ENCODE measurements around the gene UTY. TPM values are rescaled to one million over a fixed set of nuclear protein-coding genes. Genes with fewer than 3 reads are reported as not detected.
"Not testable (repeated sequence)": the region's sequence is repeated elsewhere in the genome, so short reads cannot be mapped to it uniquely, and the experiment has no call there.

Gene UTY
- total RNA-seq, 1 donor from 2014 or later: 0.17 TPM

GRCh38 chrY:13296176-13296890, 183.5 kb downstream of the UTY start:
- no peak for DNase-seq

GRCh38 chrY:13295026-13295425, 184.8 kb downstream of the UTY start:
- DNase-seq: no peak

GRCh38 chrY:13291199-13291598, 188.6 kb downstream of the UTY start:
- no peak for DNase-seq

- DNase-seq: not testable (repeated sequence)
Observed at GRCh38 chrY:13282151-13283054, 197.4 kb downstream of the UTY start.

GRCh38 chrY:13279561-13279960, 200.3 kb downstream of the UTY start:
- DNase-seq: no peak

GRCh38 chrY:13271706-13272105, 208.1 kb downstream of the UTY start:
- DNase-seq: no peak

GRCh38 chrY:13253941-13254440, 225.8 kb downstream of the UTY start:
- peak; percentile 38 for DNase-seq

- DNase-seq: no peak
Observed at GRCh38 chrY:13250421-13250820, 229.4 kb downstream of the UTY start.

GRCh38 chrY:13243716-13244115, 236.1 kb downstream of the UTY start:
- no peak for DNase-seq

- peak; percentile 18 for DNase-seq
Observed at GRCh38 chrY:13233901-13234300, 245.9 kb downstream of the UTY start.

GRCh38 chrY:13233118-13233517, 246.7 kb downstream of the UTY start:
- no peak for DNase-seq

- peak; percentile 6 for DNase-seq
Observed at GRCh38 chrY:13227354-13227953, 252.4 kb downstream of the UTY start.

GRCh38 chrY:13210961-13211646, 268.7 kb downstream of the UTY start:
- DNase-seq: no peak

- DNase-seq: no peak
Observed at GRCh38 chrY:13205214-13205613, 274.6 kb downstream of the UTY start.

Other genes starting within 250 kb of the UTY start
- 0.88 TPM in 1 of 2 replicates, not detected in the other for gene TMSB4Y, start 223.9 kb upstream of the UTY start, total RNA-seq